ENCODE measurements around the gene TEX19. TPM values are rescaled to one million over a fixed set of nuclear protein-coding genes. Genes with fewer than 3 reads are reported as not detected.
"Not testable (repeated sequence)": the region's sequence is repeated elsewhere in the genome, so short reads cannot be mapped to it uniquely, and the experiment has no call there.

Gene TEX19
- polyA plus RNA-seq, 3 donors, result not detected

GRCh38 chr17:82350182-82351030 lies 8.6 kb upstream of the TEX19 start:
- DNase-seq (ENCODE audit: extremely low read depth in 1 of 11, low read depth in 9 of 11, low spot score in 4 of 11), result no peak

GRCh38 chr17:82351254-82351712 lies 7.8 kb upstream of the TEX19 start:
- DNase-seq (ENCODE audit: extremely low read depth in 1 of 11, low read depth in 9 of 11, low spot score in 4 of 11), result no peak

GRCh38 chr17:82351713-82352488 lies 7.1 kb upstream of the TEX19 start:
- peak; percentile 63 to 88 (median 83) for DNase-seq (ENCODE audit: extremely low read depth in 1 of 11, low read depth in 9 of 11, low spot score in 4 of 11)

- DNase-seq (ENCODE audit: extremely low read depth in 1 of 11, low read depth in 9 of 11, low spot score in 4 of 11), result no peak
Observed at GRCh38 chr17:82353484-82353883, 5.6 kb upstream of the TEX19 start.

DNA sequence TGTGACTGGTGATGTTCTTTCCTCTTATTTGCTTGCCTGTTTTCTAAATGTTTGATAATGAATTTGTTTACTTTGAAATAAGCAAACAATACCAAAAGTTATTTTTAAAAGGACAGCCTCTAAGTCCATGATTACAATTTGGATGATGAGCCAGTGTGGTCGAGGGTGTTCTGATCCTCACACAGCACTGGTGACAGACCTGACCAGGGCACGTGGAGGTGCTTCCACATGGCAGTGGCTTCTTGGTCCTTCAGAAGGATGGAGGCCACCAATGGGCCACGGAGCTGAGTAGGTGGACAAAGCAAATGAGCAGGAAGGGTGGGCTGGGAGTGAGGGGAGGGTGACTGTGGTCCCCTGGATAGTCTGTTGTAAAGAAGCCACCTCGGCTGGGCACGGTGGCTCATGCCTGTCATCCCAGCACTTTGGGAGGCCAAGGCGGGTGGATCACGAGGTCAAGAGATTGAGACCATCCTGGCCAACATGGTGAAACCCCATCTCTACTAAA lies 4.2 kb upstream of the TEX19 start:
- DNase-seq (ENCODE audit: extremely low read depth in 1 of 11, low read depth in 9 of 11, low spot score in 4 of 11), result no peak

- DNase-seq (ENCODE audit: extremely low read depth in 1 of 11, low read depth in 9 of 11, low spot score in 4 of 11), result no peak
Observed at GRCh38 chr17:82355770-82356427, 3.1 kb upstream of the TEX19 start.

DNA sequence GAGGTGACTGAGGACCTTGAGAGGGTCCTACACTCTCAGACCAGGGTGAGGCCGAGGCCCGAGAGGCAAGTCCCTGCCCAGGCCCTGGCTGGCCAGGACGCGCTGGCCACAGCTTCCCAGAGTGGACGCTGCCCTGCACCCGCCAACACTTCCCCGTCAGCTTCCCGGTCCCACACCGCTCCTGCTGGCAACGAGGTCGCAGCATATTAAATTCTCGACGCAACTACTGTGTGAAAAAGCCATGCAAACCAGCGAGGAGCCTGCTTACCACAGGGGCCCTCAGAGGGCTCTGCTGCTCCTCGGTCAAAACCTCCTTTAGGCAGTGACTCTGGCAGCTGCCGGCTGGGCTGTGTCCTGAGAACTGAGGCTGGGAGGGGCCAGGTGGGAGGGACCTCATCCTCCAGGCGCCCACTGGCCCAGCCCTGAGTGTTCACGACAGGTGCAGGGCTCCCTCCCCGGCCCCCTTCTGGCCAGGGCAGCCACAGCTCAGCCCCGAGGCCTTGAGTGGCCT lies 2.1 kb upstream of the TEX19 start:
- DNase-seq (ENCODE audit: extremely low read depth in 1 of 11, low read depth in 9 of 11, low spot score in 4 of 11), result no peak

- DNase-seq (ENCODE audit: extremely low read depth in 1 of 11, low read depth in 9 of 11, low spot score in 4 of 11), result no peak
Observed at GRCh38 chr17:82357394-82357793, 1.7 kb upstream of the TEX19 start.

DNA sequence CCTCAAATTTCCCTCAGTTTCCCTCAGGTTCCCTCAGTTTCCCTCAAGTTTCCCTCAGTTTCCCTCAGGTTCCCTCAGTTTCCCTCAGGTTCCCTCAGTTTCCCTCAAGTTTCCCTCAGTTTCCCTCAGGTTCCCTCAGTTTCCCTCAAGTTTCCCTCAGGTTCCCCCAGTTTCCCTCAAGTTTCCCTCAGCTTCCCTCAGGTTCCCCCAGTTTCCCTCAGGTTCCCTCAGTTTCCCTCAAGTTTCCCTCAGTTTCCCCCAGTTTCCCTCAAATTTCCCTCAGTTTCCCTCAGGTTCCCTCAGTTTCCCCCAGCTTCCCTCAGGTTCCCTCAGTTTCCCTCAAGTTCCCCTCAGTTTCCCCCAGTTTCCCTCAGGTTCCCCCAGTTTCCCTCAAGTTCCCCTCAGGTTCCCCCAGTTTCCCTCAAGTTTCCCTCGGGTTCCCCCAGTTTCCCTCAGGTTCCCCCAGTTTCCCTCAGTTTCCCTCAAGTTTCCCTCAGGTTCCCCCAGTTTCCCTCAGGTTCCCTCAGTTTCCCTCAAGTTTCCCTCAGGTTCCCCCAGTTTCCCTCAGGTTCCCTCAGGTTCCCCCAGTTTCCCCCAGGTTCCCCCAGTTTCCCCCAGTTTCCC lies 516 bp downstream of the TEX19 start:
- not testable (repeated sequence) for DNase-seq (ENCODE audit: extremely low read depth in 1 of 11, low read depth in 9 of 11, low spot score in 4 of 11)

- no peak for DNase-seq (ENCODE audit: extremely low read depth in 1 of 11, low read depth in 9 of 11, low spot score in 4 of 11)
Observed at GRCh38 chr17:82361885-82362633, 3.0 kb downstream of the TEX19 start.

DNA sequence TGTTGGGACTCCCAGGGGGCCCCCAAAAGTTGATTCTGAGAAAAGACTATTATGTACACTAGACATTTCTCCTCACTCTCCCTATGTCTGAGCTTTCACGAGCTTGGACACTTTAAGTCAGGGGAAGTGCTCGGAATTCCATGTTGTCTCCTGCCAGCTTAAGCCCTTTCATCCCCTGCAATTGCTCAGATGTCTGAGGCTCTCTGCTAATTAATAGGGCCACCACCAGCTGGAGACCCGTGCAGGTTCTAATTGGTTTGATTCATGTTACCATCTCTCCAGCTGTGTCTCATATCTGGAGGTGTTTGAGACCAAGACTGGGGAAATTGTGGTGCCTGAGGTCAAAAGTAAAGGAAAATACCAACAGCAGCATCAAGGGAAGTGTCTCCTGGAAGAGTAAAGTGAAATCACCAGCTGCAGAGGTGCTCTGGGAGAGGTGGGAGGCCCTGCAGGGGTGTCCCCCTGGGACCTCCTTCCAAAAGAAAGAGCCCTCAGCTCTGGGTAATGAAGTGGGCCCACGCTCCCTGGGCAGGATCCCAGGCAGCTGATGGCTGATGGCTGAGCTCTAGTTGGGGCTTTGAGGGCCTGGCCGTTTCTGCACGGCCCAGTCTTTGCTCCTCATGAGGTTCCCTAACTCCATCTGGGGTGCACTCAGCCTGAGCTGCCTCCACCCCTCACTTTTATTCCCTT lies 6.7 kb downstream of the TEX19 start:
- DNase-seq (ENCODE audit: extremely low read depth in 1 of 11, low read depth in 9 of 11, low spot score in 4 of 11), result no peak

DNA sequence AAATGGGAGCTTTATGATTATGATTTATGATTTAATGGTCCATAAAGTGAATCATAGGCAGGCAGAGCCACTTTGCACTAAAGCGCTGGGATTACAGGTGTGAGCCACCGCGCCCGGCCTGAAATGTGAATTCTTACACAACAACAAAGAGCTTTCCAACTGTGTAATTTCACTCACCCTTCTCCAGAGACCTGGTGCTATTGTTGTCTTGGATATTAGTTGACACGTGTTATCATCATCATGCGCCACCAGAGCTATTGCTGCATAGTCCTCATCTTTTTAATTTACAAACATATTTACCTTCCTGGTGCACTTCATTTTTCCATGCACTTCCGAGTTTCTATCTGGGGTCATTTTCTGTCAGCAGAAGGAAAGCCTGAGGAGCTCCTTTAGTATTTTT lies 7.7 kb downstream of the TEX19 start:
- DNase-seq (ENCODE audit: extremely low read depth in 1 of 11, low read depth in 9 of 11, low spot score in 4 of 11), result no peak

DNA sequence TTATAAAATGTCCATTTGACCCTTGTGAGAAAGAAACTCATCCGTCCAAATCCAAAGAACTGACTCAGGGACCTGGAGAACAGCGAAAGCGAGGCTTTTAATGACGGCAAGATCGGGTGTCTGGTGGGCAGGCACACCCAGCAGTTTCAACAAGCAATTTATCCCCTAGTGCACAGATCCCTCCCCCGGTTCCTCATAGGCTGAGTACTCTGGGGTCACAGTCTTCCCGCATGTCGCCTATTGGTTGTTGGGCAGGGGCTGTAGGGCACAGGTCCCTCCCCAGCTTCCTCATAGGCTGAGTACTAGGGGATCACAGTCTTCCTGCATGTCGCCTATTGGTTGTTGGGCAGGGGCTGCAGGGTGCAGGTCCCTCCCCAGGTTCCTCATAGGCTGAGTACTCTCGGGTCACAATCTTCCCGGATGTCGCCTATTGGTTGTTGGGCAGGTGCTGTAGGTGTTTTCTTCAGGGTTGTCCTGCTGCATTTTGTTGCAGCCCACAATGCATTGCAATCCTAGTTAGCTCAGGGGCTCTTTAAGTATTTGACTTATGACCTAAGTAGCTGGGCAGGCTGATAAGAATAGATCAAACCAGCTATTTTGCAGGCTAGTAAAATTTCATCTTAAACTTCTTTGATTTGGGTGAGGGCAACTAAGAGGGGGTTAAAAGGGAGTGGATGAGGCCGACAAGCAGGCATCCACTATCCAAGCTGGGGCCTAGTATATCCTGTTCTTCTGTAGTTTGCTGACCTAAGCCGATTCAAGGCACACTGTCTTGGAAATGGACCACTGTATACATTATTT lies 8.9 kb downstream of the TEX19 start:
- DNase-seq (ENCODE audit: extremely low read depth in 1 of 11, low read depth in 9 of 11, low spot score in 4 of 11), result no peak

GRCh38 chr17:82369211-82369610 lies 10.2 kb downstream of the TEX19 start:
- no peak for DNase-seq (ENCODE audit: extremely low read depth in 1 of 11, low read depth in 9 of 11, low spot score in 4 of 11)

GRCh38 chr17:82370471-82371332 lies 11.7 kb downstream of the TEX19 start:
- DNase-seq (ENCODE audit: extremely low read depth in 1 of 11, low read depth in 9 of 11, low spot score in 4 of 11), result no peak

Measured in renal cortex interstitium (tissue), 11 donors.